ENCODE results near the gene SNTN.

Gene SNTN

GRCh38 chr3:63673111-63673510, 20.6 kb downstream of the SNTN start:
- no peak for DNase-seq (ENCODE audit: low read depth in 2 of 2, low spot score in 1 of 2)

GRCh38 chr3:63674586-63674985, 22.1 kb downstream of the SNTN start:
- no peak for DNase-seq (ENCODE audit: low read depth in 2 of 2, low spot score in 1 of 2)

GRCh38 chr3:63679186-63679585, 26.7 kb downstream of the SNTN start:
- DNase-seq (ENCODE audit: low read depth in 2 of 2, low spot score in 1 of 2), result no peak

GRCh38 chr3:63684081-63684480, 31.6 kb downstream of the SNTN start:
- no peak for DNase-seq (ENCODE audit: low read depth in 2 of 2, low spot score in 1 of 2)

- no peak for DNase-seq (ENCODE audit: low read depth in 2 of 2, low spot score in 1 of 2)
Observed at GRCh38 chr3:63685340-63685739, 32.9 kb downstream of the SNTN start.

GRCh38 chr3:63687278-63688225, 35.1 kb downstream of the SNTN start:
- no peak for DNase-seq (ENCODE audit: low read depth in 2 of 2, low spot score in 1 of 2)

GRCh38 chr3:63689285-63689684, 36.8 kb downstream of the SNTN start:
- DNase-seq (ENCODE audit: low read depth in 2 of 2, low spot score in 1 of 2), result no peak

GRCh38 chr3:63693351-63693750, 40.9 kb downstream of the SNTN start:
- DNase-seq (ENCODE audit: low read depth in 2 of 2, low spot score in 1 of 2), result no peak

- DNase-seq (ENCODE audit: low read depth in 2 of 2, low spot score in 1 of 2), result no peak
Observed at GRCh38 chr3:63705092-63705645, 52.7 kb downstream of the SNTN start.

GRCh38 chr3:63706321-63707085, 54.0 kb downstream of the SNTN start:
- no peak for DNase-seq (ENCODE audit: low read depth in 2 of 2, low spot score in 1 of 2)

GRCh38 chr3:63707731-63708130, 55.3 kb downstream of the SNTN start:
- no peak for DNase-seq (ENCODE audit: low read depth in 2 of 2, low spot score in 1 of 2)

- no peak for DNase-seq (ENCODE audit: low read depth in 2 of 2, low spot score in 1 of 2)
Observed at GRCh38 chr3:63709576-63709975, 57.1 kb downstream of the SNTN start.
